Measurements from ENCODE around the gene TAS1R3.

Gene TAS1R3

GRCh38 chr1:1357871-1358432 lies 26.9 kb downstream of the TAS1R3 start:
- DNase-seq (ENCODE audit: low read depth): no peak
- H3K4me3 ChIP-seq (ENCODE audit: low read depth, low read length): no peak overlapping the region
- TF ChIP-seq CTCF (IDR thresholded peaks at IDR 0.05; ENCODE audit: low read depth, low read length, missing control alignments): no peak

- no peak for DNase-seq (ENCODE audit: low read depth)
- no peak for TF ChIP-seq CTCF (IDR thresholded peaks at IDR 0.05; ENCODE audit: low read depth, low read length, missing control alignments)
- no peak within 1 kb of the TSS for H3K4me3 ChIP-seq (ENCODE audit: low read depth, low read length)
Observed at GRCh38 chr1:1358433-1359271, 27.6 kb downstream of the TAS1R3 start, which contains the start of gene MXRA8. MXRA8 (minus strand) TSS chr1:1358555; CDS start chr1:1358504, 51 bp downstream.

GRCh38 chr1:1359308-1359663 lies 28.2 kb downstream of the TAS1R3 start:
- no peak for TF ChIP-seq CTCF (IDR thresholded peaks at IDR 0.05; ENCODE audit: low read depth, low read length, missing control alignments)
- DNase-seq (ENCODE audit: low read depth): no peak
- H3K4me3 ChIP-seq (ENCODE audit: low read depth, low read length): no peak overlapping the region

- DNase-seq (ENCODE audit: low read depth): no peak
- no peak overlapping the region for H3K4me3 ChIP-seq (ENCODE audit: low read depth, low read length)
- TF ChIP-seq CTCF (IDR thresholded peaks at IDR 0.05; ENCODE audit: low read depth, low read length, missing control alignments): no peak
Observed at GRCh38 chr1:1359664-1360468, 28.8 kb downstream of the TAS1R3 start.

GRCh38 chr1:1360506-1361169 lies 29.6 kb downstream of the TAS1R3 start:
- TF ChIP-seq CTCF (IDR thresholded peaks at IDR 0.05; ENCODE audit: low read depth, low read length, missing control alignments): no peak

GRCh38 chr1:1361233-1361981 lies 30.3 kb downstream of the TAS1R3 start:
- H3K4me3 ChIP-seq (ENCODE audit: low read depth, low read length): no peak overlapping the region
- TF ChIP-seq CTCF (IDR thresholded peaks at IDR 0.05; ENCODE audit: low read depth, low read length, missing control alignments): no peak
- DNase-seq (ENCODE audit: low read depth): no peak

More at GRCh38 chr1:1360506-1361169, 29.6 kb downstream of the TAS1R3 start:
- DNase-seq (ENCODE audit: low read depth): no peak
- no peak overlapping the region for H3K4me3 ChIP-seq (ENCODE audit: low read depth, low read length)
